ENCODE data around the gene PACSIN1. TPM values are rescaled to one million over a fixed set of nuclear protein-coding genes. Genes with fewer than 3 reads are reported as not detected.

Gene PACSIN1
- total RNA-seq, 1 experiment from 2014 or later, result not detected

DNA sequence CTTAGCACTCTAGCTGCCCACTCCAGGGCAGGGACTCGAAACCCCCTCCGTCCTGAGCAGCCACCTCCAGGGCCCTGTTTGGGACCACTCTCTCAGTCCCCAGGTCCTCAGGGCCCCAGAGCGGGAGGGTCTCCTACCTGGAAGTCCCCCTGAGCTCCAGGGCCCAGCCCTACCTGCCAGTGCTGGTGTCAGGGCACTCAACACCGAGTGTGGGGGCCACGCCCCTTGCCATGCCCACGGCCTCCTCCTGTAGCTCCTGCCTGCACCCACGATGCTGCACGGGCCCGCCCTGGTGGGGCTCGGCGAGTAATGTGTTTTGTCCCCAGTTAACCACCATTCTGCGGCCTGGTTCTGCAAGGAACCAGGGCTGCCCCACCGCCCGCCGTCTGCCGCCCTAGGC is 68.8 kb downstream of the PACSIN1 start:
- no TSS peak for BruUV-seq (replicated peaks)
- POLR2A ChIA-PET (ENCODE audit: low non-redundant PET), result no interaction called here
- no peak for TF ChIP-seq EZH2 (IDR thresholded peaks at IDR 0.05; ENCODE audit: borderline replicate concordance, low read depth, low read length, poor library complexity, severe bottlenecking)
- TF ChIP-seq, protein P1, sequence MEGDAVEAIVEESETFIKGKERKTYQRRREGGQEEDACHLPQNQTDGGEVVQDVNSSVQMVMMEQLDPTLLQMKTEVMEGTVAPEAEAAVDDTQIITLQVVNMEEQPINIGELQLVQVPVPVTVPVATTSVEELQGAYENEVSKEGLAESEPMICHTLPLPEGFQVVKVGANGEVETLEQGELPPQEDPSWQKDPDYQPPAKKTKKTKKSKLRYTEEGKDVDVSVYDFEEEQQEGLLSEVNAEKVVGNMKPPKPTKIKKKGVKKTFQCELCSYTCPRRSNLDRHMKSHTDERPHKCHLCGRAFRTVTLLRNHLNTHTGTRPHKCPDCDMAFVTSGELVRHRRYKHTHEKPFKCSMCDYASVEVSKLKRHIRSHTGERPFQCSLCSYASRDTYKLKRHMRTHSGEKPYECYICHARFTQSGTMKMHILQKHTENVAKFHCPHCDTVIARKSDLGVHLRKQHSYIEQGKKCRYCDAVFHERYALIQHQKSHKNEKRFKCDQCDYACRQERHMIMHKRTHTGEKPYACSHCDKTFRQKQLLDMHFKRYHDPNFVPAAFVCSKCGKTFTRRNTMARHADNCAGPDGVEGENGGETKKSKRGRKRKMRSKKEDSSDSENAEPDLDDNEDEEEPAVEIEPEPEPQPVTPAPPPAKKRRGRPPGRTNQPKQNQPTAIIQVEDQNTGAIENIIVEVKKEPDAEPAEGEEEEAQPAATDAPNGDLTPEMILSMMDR (conservative IDR thresholded peaks at IDR 0.05; ENCODE audit: low read depth, low read length), result no peak
- no peaks in the 10 kb centered on the region for H3K27me3 ChIP-seq (replicated peaks; ENCODE audit: insufficient read depth, low read depth, low read length, poor library complexity)
- no peak for DNase-seq (ENCODE audit: low spot score)
- intact Hi-C loops (cut with micrococcal nuclease; ENCODE audit: unreplicated experiment), result no loop called here
- CTCF ChIA-PET, result no interaction called here
- no peak overlapping the region for H3K4me3 ChIP-seq (ENCODE audit: low read depth, low read length, poor library complexity, severe bottlenecking)
- H3K4me1 ChIP-seq (ENCODE audit: insufficient read depth, low read length, poor library complexity, severe bottlenecking), result no peaks in the 10 kb centered on the region
- H3K36me3 ChIP-seq (ENCODE audit: insufficient read depth, low read length, poor library complexity, severe bottlenecking), result no peaks in the 10 kb centered on the region
- H3K9me3 ChIP-seq (ENCODE audit: low read depth, low read length, poor library complexity, severe bottlenecking), result no peaks in the 10 kb centered on the region
- no peak overlapping the region for H3K27ac ChIP-seq (ENCODE audit: low read depth, low read length, poor library complexity, severe bottlenecking)

DNA sequence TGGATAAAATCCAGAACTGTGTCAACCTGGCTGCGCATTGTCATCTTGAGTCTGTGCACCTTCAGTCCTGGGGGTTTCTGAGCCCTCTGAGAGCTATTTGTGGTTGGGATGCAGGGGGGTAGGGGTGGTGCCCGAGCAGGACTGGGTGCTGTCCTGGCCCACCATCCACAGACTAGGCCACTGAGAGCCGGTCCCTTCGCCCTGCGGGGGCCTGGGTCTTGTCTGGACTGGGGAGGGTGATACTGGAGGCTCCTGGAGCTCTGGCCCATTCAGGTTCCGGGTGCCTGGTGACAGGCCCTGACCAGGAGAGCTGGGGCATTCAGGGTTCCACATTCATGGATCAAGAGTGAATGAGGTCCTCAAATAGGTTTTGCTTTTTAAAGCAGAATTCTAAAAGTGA is 69.3 kb downstream of the PACSIN1 start:
- no peaks in the 10 kb centered on the region for H3K4me1 ChIP-seq (ENCODE audit: insufficient read depth, low read length, poor library complexity, severe bottlenecking)
- no peak overlapping the region for H3K4me3 ChIP-seq (ENCODE audit: low read depth, low read length, poor library complexity, severe bottlenecking)
- H3K27ac ChIP-seq (ENCODE audit: low read depth, low read length, poor library complexity, severe bottlenecking), result no peak overlapping the region
- CTCF ChIA-PET, result no interaction called here
- no peaks in the 10 kb centered on the region for H3K27me3 ChIP-seq (replicated peaks; ENCODE audit: insufficient read depth, low read depth, low read length, poor library complexity)
- intact Hi-C loops (cut with micrococcal nuclease; ENCODE audit: unreplicated experiment), result no loop called here
- H3K9me3 ChIP-seq (ENCODE audit: low read depth, low read length, poor library complexity, severe bottlenecking), result no peaks in the 10 kb centered on the region
- no peak for DNase-seq (ENCODE audit: low spot score)
- POLR2A ChIA-PET (ENCODE audit: low non-redundant PET), result no interaction called here
- TF ChIP-seq, protein P1 (conservative IDR thresholded peaks at IDR 0.05; ENCODE audit: low read depth, low read length), result no peak
- BruUV-seq (replicated peaks), result no TSS peak
- H3K36me3 ChIP-seq (ENCODE audit: insufficient read depth, low read length, poor library complexity, severe bottlenecking), result no peaks in the 10 kb centered on the region

DNA sequence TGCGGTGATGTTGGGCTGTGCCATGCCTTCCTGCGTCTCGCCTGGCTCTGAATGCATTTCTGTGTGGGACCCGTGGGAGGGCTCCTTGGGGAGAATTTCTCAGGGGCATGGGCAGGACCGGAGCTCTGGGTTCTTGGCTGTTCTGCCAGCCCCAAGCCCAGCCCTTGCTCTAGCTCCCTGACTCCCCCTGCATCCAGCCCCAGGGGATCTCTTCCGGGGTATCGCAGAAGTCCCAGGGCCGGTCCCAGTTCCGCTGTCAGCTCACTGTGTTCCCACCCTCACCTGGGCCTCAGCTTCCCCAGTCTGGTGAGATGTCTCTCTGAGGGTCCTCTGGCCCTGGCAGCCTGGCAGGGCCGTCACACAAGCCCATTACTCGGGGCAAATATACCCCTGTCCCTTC is 69.8 kb downstream of the PACSIN1 start:
- H3K9me3 ChIP-seq (ENCODE audit: low read depth, low read length, poor library complexity, severe bottlenecking), result no peaks in the 10 kb centered on the region
- DNase-seq (ENCODE audit: low spot score), result no peak
- H3K27ac ChIP-seq (ENCODE audit: low read depth, low read length, poor library complexity, severe bottlenecking), result no peak overlapping the region
- intact Hi-C loops (cut with micrococcal nuclease; ENCODE audit: unreplicated experiment), result no loop called here
- CTCF ChIA-PET, result no interaction called here
- H3K4me1 ChIP-seq (ENCODE audit: insufficient read depth, low read length, poor library complexity, severe bottlenecking), result no peaks in the 10 kb centered on the region
- no peak overlapping the region for H3K4me3 ChIP-seq (ENCODE audit: low read depth, low read length, poor library complexity, severe bottlenecking)
- no peak for TF ChIP-seq EZH2 (IDR thresholded peaks at IDR 0.05; ENCODE audit: borderline replicate concordance, low read depth, low read length, poor library complexity, severe bottlenecking)
- TF ChIP-seq, protein P1 (conservative IDR thresholded peaks at IDR 0.05; ENCODE audit: low read depth, low read length), result no peak
- no peaks in the 10 kb centered on the region for H3K36me3 ChIP-seq (ENCODE audit: insufficient read depth, low read length, poor library complexity, severe bottlenecking)
- BruUV-seq (replicated peaks), result no TSS peak
- no peaks in the 10 kb centered on the region for H3K27me3 ChIP-seq (replicated peaks; ENCODE audit: insufficient read depth, low read depth, low read length, poor library complexity)
- POLR2A ChIA-PET (ENCODE audit: low non-redundant PET), result no interaction called here
